Upper lobe of right lung (tissue), 1 donor: ENCODE measurements around the gene ANO3. TPM values are rescaled to one million over a fixed set of nuclear protein-coding genes. Genes with fewer than 3 reads are reported as not detected.

Source experiments
- ATAC-seq: fragments of 200-7000 bp; cut with Tn5 transposase; one replicate; pipeline ENCODE4 v1.9.1; 2020; ENCODE audit warnings: mild to moderate bottlenecking, moderate library complexity
- DNase-seq: peaks from one replicate; pipeline ENCODE4 v3.0.0-alpha.2; 2020
- H3K27ac ChIP-seq: fragments of 200-600 bp; one replicate; pipeline ENCODE4 v1.8.0; 2022
- H3K27me3 ChIP-seq: fragments of 200-600 bp; one replicate; pipeline ENCODE4 v1.8.0; 2022; ENCODE audit warnings: mild to moderate bottlenecking
- H3K36me3 ChIP-seq: fragments of 200-600 bp; one replicate; pipeline ENCODE4 v1.8.0; 2022
- H3K4me1 ChIP-seq: fragments of 200-600 bp; one replicate; pipeline ENCODE4 v1.8.0; 2022
- H3K4me3 ChIP-seq: fragments of 200-600 bp; one replicate; pipeline ENCODE4 v1.8.0; 2022; ENCODE audit warnings: mild to moderate bottlenecking
- H3K9me3 ChIP-seq: fragments of 200-600 bp; one replicate; pipeline ENCODE4 v1.8.0; 2022
- CTCF ChIP-seq: fragments of 200-600 bp; IDR thresholded peaks from one replicate; pipeline ENCODE4 v1.8.0; 2022; ENCODE audit warnings: antibody characterized with exemption
- intact Hi-C: fragments of 100-400 bp; cut with DNase I; formaldehyde crosslinking; loops from one replicate; pipeline ENCODE4 v1.11.0; 2022
- total RNA-seq: library from RNA; stranded (reverse); fragmentation: NEBNext Ultra II Directional; extraction: Animal tissue kit (Norgen Biotek cat#: 25700); gene quantifications from one replicate; pipeline ENCODE4 v1.2.1, GENCODE V29; 2021
- donor health status: DM: no; HTN: yes; CAD: no; lungs with severe emphysema.

The ANO3 gene
- total RNA-seq, 1 donor from 2014 or later, result 1.2 TPM

GRCh38 chr11:26527685-26528084 is 195.8 kb downstream of the ANO3 start:
- H3K9me3 ChIP-seq, result no peaks in the 10 kb centered on the region
- no peak for DNase-seq
- TF ChIP-seq CTCF, result no peak
- ATAC-seq, result no peak
- no peaks in the 10 kb centered on the region for H3K27me3 ChIP-seq
- H3K4me1 ChIP-seq, result no peaks in the 10 kb centered on the region
- H3K27ac ChIP-seq, result no peak overlapping the region
- H3K4me3 ChIP-seq, result no peak overlapping the region
- no peaks in the 10 kb centered on the region for H3K36me3 ChIP-seq
- intact Hi-C loops, result no loop called here

- TF ChIP-seq CTCF, result no peak
- Histone ChIP-seq H3K4me1 (no peaks in the 10 kb centered on the region), H3K27me3 (no peaks in the 10 kb centered on the region), H3K9me3 (no peaks in the 10 kb centered on the region), H3K36me3 (no peaks in the 10 kb centered on the region), H3K4me3 (no peak overlapping the region), H3K27ac (no peak overlapping the region)
- intact Hi-C loops, result no loop called here
- ATAC-seq (no peak), DNase-seq (no peak)
These were observed 205.4 kb downstream of the ANO3 start for GRCh38 chr11:26537341-26537740.

GRCh38 chr11:26539517-26539916 is 207.6 kb downstream of the ANO3 start:
- Histone ChIP-seq H3K9me3 (no peaks in the 10 kb centered on the region), H3K36me3 (no peaks in the 10 kb centered on the region), H3K4me3 (no peak overlapping the region), H3K4me1 (no peaks in the 10 kb centered on the region), H3K27me3 (no peaks in the 10 kb centered on the region), H3K27ac (no peak overlapping the region)
- DNase-seq (no peak), ATAC-seq (no peak)
- no peak for TF ChIP-seq CTCF
- intact Hi-C loops, result no loop called here

GRCh38 chr11:26541870-26542269 is 209.9 kb downstream of the ANO3 start:
- Histone ChIP-seq H3K27me3 (no peaks in the 10 kb centered on the region), H3K36me3 (no peaks in the 10 kb centered on the region), H3K9me3 (no peaks in the 10 kb centered on the region), H3K27ac (no peak overlapping the region), H3K4me3 (no peak overlapping the region), H3K4me1 (no peaks in the 10 kb centered on the region)
- ATAC-seq (no peak), DNase-seq (no peak)
- intact Hi-C loops, result no loop called here
- no peak for TF ChIP-seq CTCF

GRCh38 chr11:26549176-26549575 is 217.2 kb downstream of the ANO3 start:
- DNase-seq (no peak), ATAC-seq (no peak)
- Histone ChIP-seq H3K4me1 (no peaks in the 10 kb centered on the region), H3K4me3 (no peak overlapping the region), H3K27me3 (no peaks in the 10 kb centered on the region), H3K27ac (no peak overlapping the region), H3K36me3 (no peaks in the 10 kb centered on the region), H3K9me3 (no peaks in the 10 kb centered on the region)
- intact Hi-C loops, result no loop called here
- TF ChIP-seq CTCF, result no peak

GRCh38 chr11:26550022-26550421 is 218.1 kb downstream of the ANO3 start:
- Histone ChIP-seq H3K4me3 (no peak overlapping the region), H3K36me3 (no peaks in the 10 kb centered on the region), H3K27me3 (no peaks in the 10 kb centered on the region), H3K27ac (no peak overlapping the region), H3K4me1 (no peaks in the 10 kb centered on the region), H3K9me3 (no peaks in the 10 kb centered on the region)
- intact Hi-C loops, result no loop called here
- TF ChIP-seq CTCF, result no peak
- ATAC-seq, result no peak
- no peak for DNase-seq
